T-helper 9 cell (primary cell): ENCODE data around the gene SMIM15.
A peak's percentile ranks its signal among the peaks of the same experiment; 100 is the strongest.
"Not testable (repeated sequence)": the region's sequence is repeated elsewhere in the genome, so short reads cannot be mapped to it uniquely, and the experiment has no call there.

Experiments
- DNase-seq: peaks from one replicate; pipeline ENCODE4 v3.0.0-alpha.2; 2020
- total RNA-seq, 2 donors: gene quantifications; one replicate each; lab custom pipeline; 2026; lab: John Stamatoyannopoulos, UW

The SMIM15 gene
- 21.0 to 42.7 reads per million in 2 donors for total RNA-seq

GRCh38 chr5:61162010-61162831, at the start of gene SMIM15:
TSS of gene SMIM15 (minus strand) at chr5:61162468. CDS start at chr5:61160171, 2,297 bp downstream.
- peak; percentile 62 for DNase-seq

GRCh38 chr5:61207884-61208283, 45.6 kb upstream of the SMIM15 start:
- DNase-seq, result no peak

GRCh38 chr5:61205013-61205412, 42.7 kb upstream of the SMIM15 start:
- DNase-seq, result no peak

GRCh38 chr5:61202213-61202612, 39.9 kb upstream of the SMIM15 start:
- no peak for DNase-seq

- DNase-seq, result no peak
These were observed 38.4 kb upstream of the SMIM15 start for GRCh38 chr5:61200582-61201155.

GRCh38 chr5:61198606-61199005, 36.3 kb upstream of the SMIM15 start:
- DNase-seq, result no peak

- not testable (repeated sequence) for DNase-seq
These were observed 25.6 kb upstream of the SMIM15 start for GRCh38 chr5:61187826-61188225.

- DNase-seq, result not testable (repeated sequence)
These were observed 25.1 kb upstream of the SMIM15 start for GRCh38 chr5:61187352-61187751.

- no peak for DNase-seq
These were observed 24.4 kb upstream of the SMIM15 start for GRCh38 chr5:61186634-61187033.

- no peak for DNase-seq
These were observed 22.4 kb upstream of the SMIM15 start for GRCh38 chr5:61184708-61185107.

- no peak for DNase-seq
These were observed 21.3 kb upstream of the SMIM15 start for GRCh38 chr5:61183538-61183937.

GRCh38 chr5:61182449-61182848, 20.2 kb upstream of the SMIM15 start:
- DNase-seq, result no peak

GRCh38 chr5:61180886-61181285, 18.6 kb upstream of the SMIM15 start:
- no peak for DNase-seq

- no peak for DNase-seq
These were observed 16.4 kb upstream of the SMIM15 start for GRCh38 chr5:61178702-61179101.

GRCh38 chr5:61177716-61178115, 15.4 kb upstream of the SMIM15 start:
- no peak for DNase-seq

GRCh38 chr5:61177070-61177469, 14.8 kb upstream of the SMIM15 start:
- no peak for DNase-seq

- no peak for DNase-seq
These were observed 14.4 kb upstream of the SMIM15 start for GRCh38 chr5:61176631-61177030.

GRCh38 chr5:61171479-61171878, 9.2 kb upstream of the SMIM15 start:
- DNase-seq, result no peak

GRCh38 chr5:61168951-61169350, 6.7 kb upstream of the SMIM15 start:
- DNase-seq, result no peak

GRCh38 chr5:61167382-61167781, 5.1 kb upstream of the SMIM15 start:
- DNase-seq, result no peak

GRCh38 chr5:61163905-61164304, 1.6 kb upstream of the SMIM15 start:
- DNase-seq, result no peak

GRCh38 chr5:61162832-61163567, 732 bp upstream of the SMIM15 start:
- DNase-seq, result peak; percentile 0

GRCh38 chr5:61160497-61160896, 1.8 kb downstream of the SMIM15 start:
- no peak for DNase-seq

GRCh38 chr5:61159836-61160235, 2.4 kb downstream of the SMIM15 start:
- no peak for DNase-seq
